IMR-90 (cell line): ENCODE data around the gene GRK5. TPM values are rescaled to one million over a fixed set of nuclear protein-coding genes. Genes with fewer than 3 reads are reported as not detected.

Experiments
- ATAC-seq: fragments of 200-7000 bp; cut with Tn5 transposase; 2 replicates; pipeline ENCODE4 v1.9.1; 2020; ENCODE audit warnings: low read depth, mild to moderate bottlenecking, moderate library complexity
- BruUV-seq: library from RNA; stranded (reverse); fragments of 400-500 nt; replicated peaks from 2 replicates; lab custom pipeline; 2021; lab: Mats Ljungman, UMichigan
- CTCF ChIA-PET: fragments of 300-600 bp; formaldehyde crosslinking; extraction: SDS; loops from one replicate; lab custom pipeline; 2021; ENCODE audit warnings: antibody characterized with exemption; lab: Yijun Ruan, JAX
- POLR2A ChIA-PET: fragments of 300-600 bp; sonication (Branson Sonifier 250); formaldehyde crosslinking; loops from one replicate; lab custom pipeline; 2022; ENCODE audit warnings: antibody characterized with exemption; ENCODE audit not compliant: unreplicated experiment; lab: Charles Lee
- DNase-seq: peaks from one replicate; pipeline ENCODE4 v3.0.0; 2013
- H2AFZ ChIP-seq: replicated peaks from 2 replicates; pipeline ENCODE3; 2013; ENCODE audit warnings: low read length, mild to moderate bottlenecking; ENCODE audit not compliant: poor library complexity
- H2AK5ac ChIP-seq: 2 replicates; pipeline ENCODE4 v1.6.1; 2013; ENCODE audit warnings: low read depth, low read length, inconsistent platforms
- H2AK9ac ChIP-seq: replicated peaks from 2 replicates; pipeline ENCODE3; 2013; ENCODE audit warnings: mild to moderate bottlenecking, low read depth, low read length, moderate library complexity; ENCODE audit not compliant: poor library complexity
- H2BK120ac ChIP-seq: 2 replicates; pipeline ENCODE4 v1.6.1; 2013; ENCODE audit warnings: low read depth, low read length, inconsistent platforms
- H2BK15ac ChIP-seq: 3 replicates; pipeline ENCODE4 v1.6.1; 2013; ENCODE audit warnings: low read depth, low read length, inconsistent platforms
- H2BK20ac ChIP-seq: 2 replicates; pipeline ENCODE4 v1.6.1; 2013; ENCODE audit warnings: low read depth, mild to moderate bottlenecking, inconsistent platforms, low read length, moderate library complexity
- H2BK5ac ChIP-seq: 2 replicates; pipeline ENCODE4 v1.6.1; 2013; ENCODE audit warnings: mild to moderate bottlenecking, low read depth, low read length, inconsistent platforms; ENCODE audit not compliant: poor library complexity, severe bottlenecking
- H3K14ac ChIP-seq: replicated peaks from 2 replicates; pipeline ENCODE4 v1.6.1; 2013; ENCODE audit warnings: low read depth, low read length, inconsistent platforms
- H3K18ac ChIP-seq: 2 replicates; pipeline ENCODE4 v1.6.1; 2013; ENCODE audit warnings: low read depth, low read length, control low read depth
- H3K23ac ChIP-seq: 2 replicates; pipeline ENCODE4 v1.6.1; 2013; ENCODE audit warnings: low read depth, low read length, inconsistent platforms
- H3K27ac ChIP-seq: 2 replicates; pipeline ENCODE4 v1.5.1; 2013; ENCODE audit warnings: mild to moderate bottlenecking, control low read depth, low read length; ENCODE audit not compliant: insufficient read depth
- H3K27me3 ChIP-seq: 2 replicates; pipeline ENCODE4 v1.6.1; 2013; ENCODE audit warnings: low read length; ENCODE audit not compliant: control insufficient read depth, insufficient read depth
- H3K36me3 ChIP-seq: 2 replicates; pipeline ENCODE4 v1.6.1; 2013; ENCODE audit warnings: low read length, mixed read lengths; ENCODE audit not compliant: control insufficient read depth, insufficient read depth
- H3K4ac ChIP-seq: 2 replicates; pipeline ENCODE4 v1.6.1; 2013; ENCODE audit warnings: low read depth, low read length, inconsistent platforms
- H3K4me1 ChIP-seq: 2 replicates; pipeline ENCODE4 v1.6.1; 2013; ENCODE audit warnings: low read length, mixed read lengths; ENCODE audit not compliant: control insufficient read depth, insufficient read depth
- H3K4me2 ChIP-seq: 2 replicates; pipeline ENCODE4 v1.6.1; 2013; ENCODE audit warnings: low read depth, mild to moderate bottlenecking, control low read depth, low read length, moderate library complexity
- H3K4me3 ChIP-seq: 2 replicates; pipeline ENCODE4 v1.5.1; 2013; ENCODE audit warnings: low read depth, mild to moderate bottlenecking, control low read depth, low read length, moderate library complexity; ENCODE audit not compliant: insufficient read depth
- H3K56ac ChIP-seq: 2 replicates; pipeline ENCODE4 v1.6.1; 2013; ENCODE audit warnings: low read length, inconsistent platforms; ENCODE audit not compliant: insufficient read depth; ENCODE audit errors: extremely low read depth
- H3K79me1 ChIP-seq, 2 experiments: 2 replicates each; pipeline ENCODE4 v1.6.1; 2013; ENCODE audit warnings: low read length in 2 of 2, inconsistent platforms in 1 of 2, low read depth in 1 of 2
- H3K9ac ChIP-seq: 2 replicates; pipeline ENCODE4 v1.6.1; 2013; ENCODE audit warnings: low read depth, low read length, control low read depth
- H3K9me1 ChIP-seq: 2 replicates; pipeline ENCODE4 v1.6.1; 2013; ENCODE audit warnings: low read length, inconsistent platforms; ENCODE audit not compliant: insufficient read depth
- H3K9me3 ChIP-seq: 2 replicates; pipeline ENCODE4 v1.6.1; 2013; ENCODE audit warnings: low read length; ENCODE audit not compliant: control insufficient read depth, insufficient read depth
- H4K20me1 ChIP-seq: 2 replicates; pipeline ENCODE4 v1.6.1; 2013; ENCODE audit warnings: low read length, inconsistent platforms; ENCODE audit not compliant: insufficient read depth
- H4K5ac ChIP-seq: 2 replicates; pipeline ENCODE4 v1.6.1; 2013; ENCODE audit warnings: mild to moderate bottlenecking, low read depth, low read length, control low read depth
- H4K8ac ChIP-seq, 2 experiments: 2 replicates each; pipeline ENCODE4 v1.6.1; 2013; ENCODE audit warnings: low read depth in 2 of 2, low read length in 2 of 2, control low read depth in 1 of 2, inconsistent platforms in 1 of 2
- H4K91ac ChIP-seq: 2 replicates; pipeline ENCODE4 v1.6.1; 2013; ENCODE audit warnings: low read depth, low read length, inconsistent platforms; ENCODE audit not compliant: insufficient read depth
- MAZ ChIP-seq: IDR thresholded peaks from 2 replicates; pipeline ENCODE4 v1.6.1; 2012; ENCODE audit warnings: low read depth, mild to moderate bottlenecking, low read length, improper control_type of control experiment, moderate library complexity, borderline replicate concordance
- RFX5 ChIP-seq: IDR thresholded peaks from 2 replicates; pipeline ENCODE4 v1.8.0; 2012; ENCODE audit warnings: low read depth, mild to moderate bottlenecking, low read length, moderate library complexity
- WGBS, 2 experiments: methylation state at CpG; one replicate each; pipeline versions ENCODE4 v1.1.5 to v1.1.7; 2013; ENCODE audit warnings: missing lambda C conversion rate in 2 of 2; ENCODE audit not compliant: insufficient read length in 1 of 2; ENCODE audit errors: extremely low coverage in 2 of 2; 5-methylcytosine and 5-hydroxymethylcytosine counted together
- dilution Hi-C: fragments of 300-500 bp; cut with HindIII; formaldehyde crosslinking; loops from one replicate; pipeline ENCODE4 v1.14.3; 2018; ENCODE audit warnings: low sequenced_read_pairs; ENCODE audit not compliant: unreplicated experiment
- in situ Hi-C: fragments of 300-500 bp; cut with MboI; formaldehyde crosslinking; loops from 3 replicates; pipeline ENCODE4 v1.14.3; 2019; ENCODE audit warnings: low sequenced_read_pairs, inconsistent platforms, mixed read lengths
- intact Hi-C: fragments of 100-400 bp; cut with micrococcal nuclease; formaldehyde crosslinking; loops from 2 replicates; pipeline ENCODE4 v1.10.0; 2022
- polyA plus RNA-seq, 3 experiments: library from polyadenylated mRNA; depleted of rRNA; stranded (reverse); fragments of >200 nt; gene quantifications; 2 replicates each; pipeline ENCODE4 v1.2.3, GENCODE V29; 2012; ENCODE audit warnings: low replicate concordance in 1 of 3
- total RNA-seq: library from RNA; depleted of rRNA; stranded (reverse); fragments of >200 nt; gene quantifications from 2 replicates; pipeline ENCODE4 v1.2.3, GENCODE V29; 2012

GRK5 gene
- total and polyA plus RNA-seq, 2 of the 4 experiments (the other 2 are of a cell fraction) = 12.9 to 16.3 TPM

GRCh38 chr10:119209736-119210355 lies 2.5 kb downstream of the GRK5 start:
- peaks cover 10 to 57% of the 10 kb centered on the region in 2 experiments for H3K79me1 ChIP-seq
- no TSS peak for BruUV-seq
- H3K18ac ChIP-seq = peak overlapping the region; percentile 88
- peak overlapping the region; percentile 99 for H3K27ac ChIP-seq
- peak overlapping the region; percentile 92 for H2BK15ac ChIP-seq
- peaks cover 13% of the 10 kb centered on the region for H3K4me1 ChIP-seq
- in situ Hi-C loops (loop anchor here (5.0 kb wide), 1 partner anchor 207 kb away; no protein-coding TSS in a partner anchor), dilution Hi-C loops (no loop called here), intact Hi-C loops (loop anchor here (1.0 to 5.0 kb wide), 3 partner anchors 37 to 277 kb away; no protein-coding TSS in a partner anchor)
- H2AK5ac ChIP-seq = peak overlapping the region; percentile 66; the same call in 1 of the 2 replicates
- H4K91ac ChIP-seq = peak overlapping the region; percentile 89
- peak overlapping the region; percentile 90 for H2BK120ac ChIP-seq
- TF ChIP-seq MAZ (0 out of 2 replicates have a peak, but pooled peaks have one; percentile 4), RFX5 (no peak)
- H3K27me3 ChIP-seq = no peaks in the 10 kb centered on the region
- peaks cover 6% of the 10 kb centered on the region for H3K9me1 ChIP-seq
- peak overlapping the region; percentile 82 for H4K5ac ChIP-seq
- H2AK9ac ChIP-seq = peak overlapping the region; percentile 85
- peak overlapping the region; percentile 90 for H3K56ac ChIP-seq
- peaks cover 23% of the 10 kb centered on the region for H4K20me1 ChIP-seq
- H2AFZ ChIP-seq = peak overlapping the region; percentile 59
- H2BK20ac ChIP-seq = peak overlapping the region; percentile 93
- DNase-seq = peak; percentile 37
- ChIA-PET CTCF (interaction anchor here (0.6 to 2.2 kb wide), 11 partner anchors 9 to 210 kb away, joined by 3 to 8 read pairs (median 5); no protein-coding TSS in a partner anchor), POLR2A (interaction anchor here (0.5 to 1.1 kb wide), 6 partner anchors 8 to 329 kb away, joined by 3 to 33 read pairs (median 5); no protein-coding TSS in a partner anchor)
- H3K9me3 ChIP-seq = no peaks in the 10 kb centered on the region
- H2BK5ac ChIP-seq = peak overlapping the region; percentile 82
- peak overlapping the region; percentile 61 for H3K4me3 ChIP-seq
- H3K9ac ChIP-seq = peak overlapping the region; percentile 96
- no CpG with 5 or more reads among the region's 9 CpGs for WGBS, 2 experiments
- peak overlapping the region; percentile 97 for H3K14ac ChIP-seq
- ATAC-seq = no peak
- H4K8ac ChIP-seq = peak overlapping the region; percentile 60 to 83
- peak overlapping the region; percentile 96 for H3K4me2 ChIP-seq
- H3K4ac ChIP-seq = peak overlapping the region; percentile 96
- H3K36me3 ChIP-seq = peaks cover 20% of the 10 kb centered on the region
- H3K23ac ChIP-seq = peak overlapping the region; percentile 99
